Stimulated activated CD8-positive, alpha-beta memory T cell treated with anti-CD3 and anti-CD28 coated beads, Interleukin-12 subunit alpha, Interleukin-12 subunit beta, amount 100 ng/mL, for 1 hour (primary cell): ENCODE results near the gene ARR3.
"Not testable (repeated sequence)": the region's sequence is repeated elsewhere in the genome, so short reads cannot be mapped to it uniquely, and the experiment has no call there.

ENCODE experiments used
- DNase-seq: peaks from one replicate; pipeline ENCODE4 v3.0.0-alpha.2; 2020; ENCODE audit warnings: low read depth

The ARR3 gene

DNA sequence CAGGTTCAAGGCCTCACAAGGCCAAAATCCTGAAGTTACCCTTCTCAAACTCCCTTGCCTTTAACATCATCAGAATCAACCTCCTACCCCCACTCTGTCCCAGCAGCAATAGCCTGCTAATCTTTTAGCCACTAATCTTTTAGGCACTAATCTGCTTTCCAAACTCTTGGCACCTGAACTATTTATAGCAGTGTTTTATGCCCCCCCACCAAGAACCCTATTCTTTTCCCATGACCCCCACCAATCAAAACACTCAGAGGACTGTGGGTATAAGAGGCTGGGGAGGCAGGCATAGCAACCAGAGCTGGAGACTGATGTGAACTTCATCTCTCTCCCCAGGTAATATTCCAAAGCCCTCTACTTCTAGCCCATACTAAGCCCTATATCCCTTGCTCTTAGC, at the start of gene ARR3:
TSS of gene ARR3 (plus strand) at position 301 of the 400 bp plus-strand sequence. CDS start 1,052 bp downstream, outside the sequence.
- DNase-seq = no peak

DNA sequence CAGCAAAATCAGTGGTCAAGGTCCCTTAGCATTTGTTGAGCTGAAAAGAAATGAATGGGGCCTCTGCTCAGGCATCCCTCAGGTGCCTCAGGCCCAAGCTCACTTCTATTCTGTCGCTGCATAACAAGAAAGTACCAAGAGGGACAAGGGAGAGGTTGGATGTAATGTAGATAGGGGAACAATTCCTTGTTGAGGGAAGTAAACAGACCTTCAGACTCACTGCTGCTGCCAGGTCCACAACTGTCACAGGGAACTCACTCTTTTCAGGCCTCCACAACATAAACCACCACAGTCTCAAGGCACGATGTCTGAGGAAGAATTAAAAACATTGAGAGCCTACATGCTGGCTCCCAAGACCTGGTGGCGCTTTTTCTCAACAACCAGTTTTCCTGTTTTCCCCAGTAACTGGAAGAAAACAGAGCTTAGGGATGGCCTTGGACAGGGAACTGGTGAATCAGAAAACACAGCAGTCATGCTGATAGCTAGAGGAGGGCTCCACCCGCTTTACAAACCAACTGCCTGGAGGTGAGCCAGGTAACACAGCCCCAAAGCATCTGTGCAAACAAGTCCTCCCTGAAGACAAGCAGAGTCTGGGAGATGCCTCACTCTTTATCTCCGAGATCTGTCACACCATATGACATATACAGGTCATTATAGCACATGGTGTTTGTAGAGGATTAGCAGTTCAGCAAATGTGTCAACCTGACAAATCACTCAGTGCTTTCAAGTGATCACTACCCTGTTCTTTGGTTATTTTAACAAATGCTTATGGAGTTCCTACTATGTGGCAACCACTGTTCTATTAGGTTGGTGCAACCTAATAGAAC, 48.0 kb upstream of the ARR3 start:
- no peak for DNase-seq

DNA sequence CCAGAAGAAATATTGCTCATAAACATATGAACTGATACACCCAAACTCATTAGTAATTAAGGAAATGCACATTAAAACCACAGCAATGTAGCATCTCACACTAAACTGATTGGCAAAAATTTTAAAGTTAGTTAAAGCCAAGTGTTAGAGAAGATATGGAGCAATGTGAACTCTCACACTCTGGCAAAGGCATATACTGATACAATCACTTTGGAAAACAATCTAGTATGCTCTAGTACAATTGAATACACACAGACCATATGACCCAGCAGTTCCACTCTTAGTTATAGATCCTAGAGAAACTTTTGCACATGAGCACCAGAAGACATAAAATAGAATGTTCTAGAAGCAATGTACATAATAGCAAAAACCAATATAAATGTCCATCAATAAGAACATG, 42.1 kb upstream of the ARR3 start:
- no peak for DNase-seq

DNA sequence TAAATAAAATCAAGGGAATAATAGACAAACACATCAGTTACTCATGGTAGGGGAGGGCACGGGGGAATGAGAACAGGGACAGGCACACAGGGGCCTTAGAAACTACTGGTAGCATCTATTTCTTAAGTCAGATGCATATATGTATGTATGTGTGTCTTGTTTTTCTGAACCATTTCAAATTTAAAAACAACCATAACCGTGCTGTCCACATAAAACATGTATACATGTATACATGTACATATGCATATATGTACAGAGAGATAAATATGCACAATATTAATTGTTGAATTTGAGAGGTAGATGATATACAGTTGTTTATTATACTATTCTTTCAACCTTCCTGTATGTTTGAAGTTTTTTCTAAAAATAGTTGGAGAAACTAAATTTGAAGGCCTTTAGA, 41.4 kb upstream of the ARR3 start:
- DNase-seq = no peak

DNA sequence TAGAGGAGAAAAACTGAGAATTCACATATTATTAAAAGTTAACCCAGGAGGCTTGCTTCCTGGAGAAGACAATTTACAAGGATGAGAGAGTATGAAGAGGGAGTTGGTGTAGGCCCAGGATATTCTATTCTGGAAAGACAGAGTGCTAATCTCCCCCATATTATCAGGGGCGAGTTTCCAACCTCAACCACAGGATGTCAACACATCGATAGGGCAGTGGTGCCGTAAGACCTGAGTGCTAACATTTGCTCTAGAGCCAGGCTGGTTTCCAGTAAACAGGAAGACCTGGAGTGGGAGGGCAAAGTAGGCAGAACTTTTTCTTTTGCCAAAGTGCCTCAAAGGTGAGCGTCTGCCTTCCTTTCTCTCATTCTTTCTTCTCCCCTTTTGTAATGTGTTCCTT, 36.5 kb upstream of the ARR3 start:
- DNase-seq = no peak

DNA sequence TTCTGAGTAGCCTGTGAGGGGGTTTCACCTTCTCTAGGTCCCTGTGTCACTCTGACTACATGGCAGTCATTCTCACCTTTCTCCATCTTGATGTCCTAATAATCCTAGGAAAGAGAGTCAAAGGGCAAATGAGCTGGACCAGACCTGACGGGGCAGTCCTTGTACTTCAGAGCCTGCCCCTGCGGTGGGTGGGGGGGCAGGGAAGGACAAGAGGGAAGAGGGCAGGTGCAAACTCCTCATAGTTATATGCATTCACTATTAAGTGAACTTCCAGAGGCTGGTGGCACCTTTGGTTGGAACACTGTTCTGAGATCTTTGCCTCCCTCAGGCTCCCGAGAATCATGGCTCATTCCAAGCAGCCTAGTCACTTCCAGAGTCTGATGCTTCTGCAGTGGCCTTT, 33.8 kb upstream of the ARR3 start, which contains the start of gene AWAT1:
TSS of gene AWAT1 (plus strand) at position 301 of the 400 bp plus-strand sequence. CDS start at position 342, 41 bp downstream.
- DNase-seq = no peak

DNA sequence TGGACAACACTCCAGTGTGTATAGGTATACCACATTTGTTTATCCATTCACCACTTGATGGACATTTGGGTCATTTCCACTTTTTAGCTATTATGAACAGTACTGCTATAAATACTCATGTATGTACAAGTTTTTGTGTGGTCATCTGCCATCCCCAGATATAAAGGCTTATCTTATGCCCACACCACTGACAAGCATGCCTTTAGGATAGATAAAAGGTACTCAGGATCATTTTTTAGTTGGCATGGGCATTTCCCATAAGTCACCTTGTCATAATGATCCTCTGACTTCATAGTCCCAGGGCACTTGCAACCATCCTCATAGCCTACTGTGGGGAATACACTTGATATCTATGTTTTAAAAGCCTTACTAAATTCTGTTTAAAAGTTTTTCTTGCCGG, 27.4 kb upstream of the ARR3 start:
- DNase-seq = no peak

DNA sequence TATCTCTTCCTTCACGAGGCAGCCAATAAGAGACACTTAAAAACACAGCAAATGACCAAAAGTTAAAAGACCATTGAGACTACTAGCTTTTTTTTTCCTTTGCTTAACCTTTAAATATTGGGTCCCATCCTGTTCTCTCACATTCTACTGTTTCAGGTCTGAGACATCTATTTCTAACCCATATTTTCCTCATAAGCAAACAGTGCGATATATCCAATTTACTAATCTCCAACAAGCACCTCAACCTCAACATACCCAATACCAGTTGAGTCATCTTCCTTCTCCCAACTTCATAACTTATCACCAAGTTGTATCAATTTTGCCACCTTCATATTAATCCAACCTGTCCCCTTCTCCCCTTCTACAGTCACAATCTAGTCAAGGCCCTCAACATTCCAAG, 26.6 kb upstream of the ARR3 start:
- DNase-seq = no peak

DNA sequence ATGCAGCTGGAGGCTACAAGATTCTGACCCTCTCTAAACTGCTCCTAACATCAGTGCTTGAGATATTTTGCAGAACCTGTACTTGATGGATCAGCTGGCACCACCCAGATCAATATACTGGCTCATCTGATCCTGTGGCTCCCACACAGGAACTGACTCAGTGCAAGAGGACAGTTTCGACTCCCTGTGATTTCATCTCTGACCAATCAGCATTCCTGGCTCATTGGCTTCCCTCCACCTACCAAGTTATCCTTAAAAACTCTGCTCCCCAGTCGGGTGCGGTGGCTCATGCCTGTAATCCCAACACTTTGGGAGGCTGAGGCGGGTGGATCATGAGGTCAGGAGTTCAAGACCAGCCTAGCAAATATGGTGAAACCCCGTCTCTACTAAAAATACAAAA, 24.5 kb upstream of the ARR3 start:
- not testable (repeated sequence) for DNase-seq

DNA sequence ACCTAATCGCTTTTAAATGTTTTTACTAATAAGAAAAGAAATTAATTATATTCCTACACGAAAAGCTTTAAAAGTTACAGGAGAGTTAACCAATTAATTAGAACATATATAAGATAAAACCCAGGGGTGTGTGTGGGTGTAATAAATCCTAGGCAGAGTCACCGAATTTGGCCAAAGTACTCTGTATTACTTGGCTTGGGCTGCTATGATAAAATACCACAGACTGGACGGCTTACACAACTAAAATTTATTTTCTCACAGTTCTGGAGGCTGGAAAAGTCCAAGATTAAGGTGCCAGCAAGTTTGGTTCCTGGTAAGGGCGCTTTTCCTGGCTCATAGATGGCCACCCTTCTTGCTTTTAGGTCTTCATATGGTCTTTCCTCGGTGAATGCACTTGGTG, 23.3 kb upstream of the ARR3 start:
- DNase-seq = no peak

DNA sequence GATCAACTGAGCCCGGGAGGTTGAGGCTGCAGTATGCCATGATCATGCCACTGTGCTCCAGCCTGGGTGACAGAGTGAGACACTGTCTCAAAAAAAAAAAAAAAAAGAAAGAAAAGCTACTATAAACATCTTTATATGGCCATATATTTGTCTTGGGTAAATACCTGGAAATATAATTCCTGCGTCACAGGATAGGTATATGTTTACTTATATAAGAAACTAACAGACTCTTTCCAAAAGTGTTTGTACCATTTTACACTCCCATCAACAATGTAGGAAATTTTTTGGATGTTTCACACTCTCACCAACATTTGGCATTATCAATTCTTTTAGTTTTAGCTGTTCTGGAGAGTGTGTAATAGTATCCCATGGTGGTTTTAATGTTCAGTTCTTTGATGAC, 20.9 kb upstream of the ARR3 start:
- no peak for DNase-seq

DNA sequence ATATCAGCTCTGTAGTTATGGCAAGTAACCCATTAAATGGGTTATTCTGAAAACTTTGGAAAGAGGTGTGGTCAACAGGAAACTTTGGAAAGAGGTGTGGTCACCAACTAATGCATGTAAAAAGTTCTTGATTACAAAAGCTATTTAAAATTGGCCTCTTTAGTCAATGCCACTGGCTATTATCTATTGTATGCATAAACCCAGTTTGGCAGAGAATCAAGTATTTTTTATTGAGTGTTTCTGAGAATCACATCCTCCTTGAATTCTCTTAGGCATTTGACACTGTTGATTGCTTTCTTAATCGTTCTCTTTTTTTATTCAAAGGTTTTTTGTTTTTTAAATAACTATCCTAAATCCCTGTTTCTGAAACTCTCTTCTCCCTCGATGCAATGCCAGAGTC, 15.6 kb upstream of the ARR3 start:
- no peak for DNase-seq

DNA sequence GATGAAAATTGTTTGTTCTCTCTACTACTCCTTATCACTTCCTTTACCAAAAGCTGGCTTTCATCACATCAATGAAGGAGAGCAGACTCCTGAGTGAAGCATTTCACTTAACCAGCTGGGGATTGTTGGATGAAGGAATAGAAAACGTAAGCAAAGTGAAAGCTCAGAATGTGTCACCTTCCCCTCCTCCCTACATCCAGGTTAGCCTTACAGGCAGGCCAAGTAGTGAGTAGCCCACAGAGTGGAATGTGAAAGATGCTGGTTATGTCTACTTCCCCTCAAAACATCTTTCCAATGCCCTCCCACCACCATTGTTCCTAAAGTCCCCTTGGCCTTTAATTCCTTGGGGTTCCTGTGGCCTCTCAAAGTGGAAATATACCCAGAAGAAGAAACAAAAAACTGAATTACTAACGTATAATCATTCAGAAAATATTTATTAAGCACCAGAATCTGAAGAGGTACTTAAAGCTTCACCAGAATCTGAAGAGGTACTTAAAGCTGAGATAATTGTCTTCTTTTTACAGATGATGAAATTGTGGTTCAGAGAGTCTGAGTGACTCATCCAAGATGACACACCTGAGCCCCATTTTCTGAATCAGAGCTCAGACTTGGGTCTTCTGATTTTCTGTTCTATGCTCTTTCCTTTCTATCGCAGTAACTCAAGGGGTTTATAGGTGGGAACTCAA, 14.6 kb upstream of the ARR3 start:
- no peak for DNase-seq

DNA sequence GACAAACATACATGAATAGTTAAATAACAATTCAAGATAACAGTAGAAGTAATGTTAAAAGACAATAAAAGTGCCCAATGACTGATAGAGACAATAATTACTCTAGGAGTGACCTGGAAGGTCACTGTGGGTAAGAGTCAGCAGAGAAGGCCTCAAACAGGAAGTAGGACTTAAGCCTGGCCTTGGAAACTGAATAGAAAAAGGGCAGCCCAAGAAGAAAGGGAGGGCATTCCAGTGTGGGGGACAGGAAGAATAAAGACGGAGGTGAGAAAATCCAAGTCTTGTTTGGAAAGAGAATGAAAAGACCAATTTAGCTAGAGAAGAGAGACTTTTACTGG, 14.1 kb upstream of the ARR3 start:
- no peak for DNase-seq

DNA sequence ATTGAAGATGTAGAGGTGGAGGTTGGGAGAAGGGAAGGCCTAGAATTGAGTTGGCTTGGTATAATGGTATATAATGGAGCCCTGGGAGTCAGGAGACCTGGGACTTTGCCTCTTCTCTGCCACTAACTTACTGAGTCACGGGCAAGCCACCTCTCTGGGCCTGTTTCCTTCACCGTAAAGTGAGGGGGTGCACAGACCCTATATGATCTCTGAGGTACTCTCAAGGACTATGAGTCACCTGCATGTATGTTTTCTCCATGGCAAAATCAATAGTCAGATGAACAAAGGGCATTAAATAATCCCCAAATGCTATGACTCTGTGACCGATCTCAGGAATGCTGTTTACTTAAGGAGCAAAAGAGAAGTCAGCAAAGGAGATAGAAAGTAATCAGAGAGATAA, 13.2 kb upstream of the ARR3 start:
- no peak for DNase-seq

DNA sequence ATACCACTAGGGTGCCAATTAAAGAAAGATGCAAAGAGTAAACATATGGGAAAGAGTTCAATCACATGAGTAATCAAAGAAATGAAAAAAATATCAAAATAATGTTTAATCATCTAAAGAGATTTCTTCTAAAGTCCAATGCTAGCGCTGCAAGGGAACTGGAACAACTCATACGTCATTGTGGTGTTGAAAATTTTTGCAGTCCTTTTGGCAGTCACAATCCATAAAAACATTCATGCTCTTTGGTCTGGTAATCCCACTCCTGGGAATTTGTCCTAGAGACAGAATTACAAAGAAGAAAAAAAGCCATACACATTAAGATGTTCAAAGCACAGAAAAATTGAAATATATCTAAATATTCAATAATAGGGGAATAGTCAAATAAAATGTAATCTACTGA, 12.7 kb upstream of the ARR3 start:
- DNase-seq = no peak

DNA sequence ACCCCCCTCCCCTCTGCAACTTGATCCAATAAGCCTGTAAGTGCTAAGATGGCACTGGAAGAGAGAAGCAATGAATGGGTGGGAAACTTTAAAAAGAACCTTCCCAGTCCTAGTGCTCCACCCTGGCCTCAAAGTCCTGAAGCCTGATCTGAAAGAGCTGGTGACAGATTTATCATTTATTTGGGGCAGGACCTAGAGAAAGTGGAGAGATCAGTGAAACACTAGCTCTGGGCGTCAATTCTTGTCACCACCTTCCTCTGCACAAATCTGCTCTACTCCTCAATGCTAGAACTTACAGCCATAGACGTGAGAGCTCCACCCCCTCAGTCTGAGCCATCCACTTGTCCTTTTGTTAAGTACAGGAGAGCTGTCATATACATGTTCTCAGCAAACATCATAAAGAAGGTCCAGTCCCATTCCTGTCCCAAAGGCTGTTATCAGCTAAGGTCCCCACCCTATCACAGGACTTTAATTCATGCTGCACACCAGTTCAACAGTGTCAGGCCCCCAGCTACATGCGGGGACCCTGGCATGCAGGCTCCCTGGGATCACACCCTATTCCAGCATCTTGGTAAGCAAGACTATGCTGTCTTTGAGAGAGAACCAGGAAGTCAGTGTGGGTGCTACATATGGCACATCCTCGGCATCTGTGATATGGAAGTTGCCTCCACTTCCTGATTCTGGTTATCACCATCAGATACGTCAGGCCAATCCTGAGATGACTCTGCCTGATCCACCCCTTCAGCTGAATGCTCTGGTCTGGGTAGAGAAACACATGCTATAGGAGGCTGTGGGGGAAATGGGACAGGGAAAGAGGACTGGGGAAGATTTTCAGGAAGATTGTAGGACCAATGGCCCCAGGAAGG, 10.5 kb upstream of the ARR3 start:
- DNase-seq = no peak

DNA sequence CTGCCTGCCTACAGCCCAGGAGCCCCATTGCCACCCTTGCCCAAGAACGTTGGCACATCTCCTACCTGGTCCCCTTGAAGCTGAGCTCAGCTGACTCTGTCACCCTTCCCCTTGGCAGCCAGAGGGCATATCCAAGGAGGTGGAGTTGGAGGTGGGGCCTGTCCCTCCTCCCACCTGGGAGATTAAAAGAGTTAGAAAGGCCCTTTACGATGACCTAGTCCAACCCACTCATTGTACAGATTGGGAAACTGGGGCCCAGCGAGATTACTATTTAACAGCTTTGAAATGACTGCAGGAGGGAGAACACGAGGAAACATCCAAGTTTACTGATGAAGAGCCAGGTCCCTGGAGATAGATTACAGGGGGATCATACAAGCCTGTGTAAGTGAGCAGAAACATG, 8.0 kb upstream of the ARR3 start, which contains the start of gene P2RY4:
TSS of gene P2RY4 (minus strand) at position 101 of the 400 bp plus-strand sequence. CDS start 580 bp downstream, outside the sequence.
- DNase-seq = no peak

DNA sequence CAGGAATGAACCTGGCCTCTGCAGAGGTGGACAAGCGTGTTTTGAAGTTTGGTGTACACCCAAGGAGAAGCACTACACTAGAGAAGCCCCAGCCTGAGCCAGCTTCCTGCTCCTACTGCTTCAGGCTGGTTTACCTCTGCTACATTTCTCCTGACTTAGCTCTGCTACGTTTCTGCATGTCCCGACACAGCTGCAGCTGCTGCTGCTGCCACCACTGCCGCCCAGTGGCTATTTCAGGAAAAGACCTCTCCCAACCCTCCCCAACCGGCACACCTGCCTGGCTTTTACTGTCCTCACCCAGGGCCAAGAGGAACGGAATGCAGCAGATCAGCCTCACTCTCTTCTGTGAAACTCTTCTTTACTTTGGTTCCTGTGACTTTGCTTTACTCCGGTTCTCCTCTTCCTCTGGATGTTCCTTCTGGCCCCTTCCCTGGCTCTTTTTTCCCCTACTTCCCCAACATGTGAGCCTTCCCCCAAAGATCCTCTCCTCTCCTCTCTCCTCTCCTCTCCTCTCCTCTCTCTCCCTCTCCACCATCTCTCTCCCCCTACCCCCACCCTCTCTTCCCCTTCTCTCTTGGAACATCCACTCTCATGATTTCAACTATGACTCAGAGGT, 5.1 kb upstream of the ARR3 start:
- no peak for DNase-seq

DNA sequence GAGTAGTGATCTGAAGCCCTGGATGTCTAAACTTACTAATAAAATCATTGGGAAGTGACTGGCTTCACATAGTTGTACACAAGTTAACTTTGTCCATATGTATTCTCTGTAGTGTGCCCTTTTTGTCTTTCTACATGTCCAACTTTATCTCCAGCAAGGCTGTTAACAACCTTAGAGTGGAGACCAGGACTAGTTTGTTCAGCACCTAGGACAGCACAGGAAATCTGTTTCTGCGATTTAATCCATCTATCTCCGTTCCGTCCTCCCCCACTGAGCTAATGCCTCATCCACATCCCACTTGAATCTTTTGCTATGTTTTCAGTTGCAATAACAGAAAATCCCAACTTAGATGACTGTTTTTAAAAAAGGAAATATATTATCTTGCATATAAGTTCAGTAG, 3.4 kb upstream of the ARR3 start:
- DNase-seq = no peak

DNA sequence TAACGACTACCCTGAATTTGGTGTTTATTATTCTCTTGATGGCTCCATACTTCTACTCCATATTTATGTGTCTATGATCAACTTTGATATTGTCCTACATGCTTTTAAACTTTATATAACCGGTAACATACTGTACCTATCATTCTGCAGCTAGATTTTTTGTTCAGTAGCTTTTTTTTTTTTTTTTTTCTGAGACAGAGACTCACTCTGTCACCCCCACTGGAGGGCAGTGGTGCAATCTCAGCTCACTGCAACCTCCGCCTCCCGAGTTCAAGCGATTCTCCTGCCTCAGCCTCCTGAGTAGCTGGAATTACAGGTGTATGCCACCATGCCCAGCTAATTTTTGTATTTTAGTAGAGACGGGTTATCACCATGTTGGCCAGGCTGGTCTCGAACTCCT, 5.9 kb downstream of the ARR3 start:
- DNase-seq = not testable (repeated sequence)

DNA sequence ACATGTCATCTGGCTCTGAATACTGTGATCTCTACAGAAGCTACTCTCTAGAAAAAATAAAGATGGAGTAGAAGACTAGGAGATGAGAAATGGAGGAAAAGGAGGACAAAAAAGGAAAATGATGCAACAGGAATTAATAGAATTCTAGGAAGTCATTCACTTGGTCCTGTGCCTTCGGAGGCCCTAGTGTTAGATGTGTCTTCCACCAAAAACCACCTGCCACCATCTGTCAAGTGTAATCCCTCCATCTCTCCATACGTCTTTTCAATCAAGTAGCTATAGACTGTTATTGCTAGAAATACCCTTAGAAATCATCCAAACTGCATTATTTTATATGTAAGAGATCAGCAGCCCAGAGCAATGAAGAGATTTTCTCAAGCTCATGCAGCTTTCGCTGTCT, 10.9 kb downstream of the ARR3 start:
- no peak for DNase-seq
